GM19351 (cell line): ENCODE measurements around the gene INO80E.
"Not testable (repeated sequence)": the region's sequence is repeated elsewhere in the genome, so short reads cannot be mapped to it uniquely, and the experiment has no call there.

Experiments
- ATAC-seq: cut with Tn5 transposase; IDR thresholded peaks from one replicate; pipeline ENCODE4 v1.9.1; 2021; ENCODE audit warnings: mild to moderate bottlenecking, moderate library complexity; ENCODE audit not compliant: unreplicated experiment

The INO80E gene

GRCh38 chr16:30030011-30030685 lies 34.1 kb downstream of the INO80E start:
- ATAC-seq: no peak

GRCh38 chr16:30030841-30031413 lies 34.9 kb downstream of the INO80E start, which contains the start of gene TLCD3B:
TLCD3B (minus strand) TSS chr16:30031271; CDS start chr16:30030527, 744 bp downstream.
- ATAC-seq: no peak

GRCh38 chr16:30031477-30031918 lies 35.5 kb downstream of the INO80E start:
- no peak for ATAC-seq

- ATAC-seq: no peak
These were observed 36.2 kb downstream of the INO80E start for GRCh38 chr16:30032083-30032819.

- ATAC-seq: no peak
These were observed 37.2 kb downstream of the INO80E start for GRCh38 chr16:30033270-30033669.

- no peak for ATAC-seq
These were observed 44.2 kb downstream of the INO80E start for GRCh38 chr16:30040221-30040620.

GRCh38 chr16:30040690-30041089 lies 44.6 kb downstream of the INO80E start:
- not testable (repeated sequence) for ATAC-seq

GRCh38 chr16:30041841-30042240 lies 45.8 kb downstream of the INO80E start:
- ATAC-seq: no peak

- ATAC-seq: no peak
These were observed 50.1 kb downstream of the INO80E start for GRCh38 chr16:30046178-30046577.

- no peak for ATAC-seq
These were observed 50.5 kb downstream of the INO80E start for GRCh38 chr16:30046588-30046987.

- no peak for ATAC-seq
These were observed 53.8 kb downstream of the INO80E start for GRCh38 chr16:30049871-30050270.

- no peak for ATAC-seq
These were observed 55.5 kb downstream of the INO80E start for GRCh38 chr16:30051518-30051917.

GRCh38 chr16:30052671-30053372 lies 56.8 kb downstream of the INO80E start:
- peak; percentile 60 for ATAC-seq

GRCh38 chr16:30053376-30054015 lies 57.5 kb downstream of the INO80E start:
- ATAC-seq: no peak

- no peak for ATAC-seq
These were observed 58.4 kb downstream of the INO80E start for GRCh38 chr16:30054451-30054850.

GRCh38 chr16:30054959-30055553 lies 59.0 kb downstream of the INO80E start:
- ATAC-seq: no peak
